Measurements from ENCODE around the gene SURF4. TPM values are rescaled to one million over a fixed set of nuclear protein-coding genes. Genes with fewer than 3 reads are reported as not detected.

Gene SURF4
- total RNA-seq, 1 donor from 2014 or later = 243 TPM

- no peak within 1 kb of the TSS for H3K27ac Mint-ChIP-seq (ENCODE audit: unreplicated experiment)
Observed at GRCh38 chr9:133421615-133422542, 46.0 kb upstream of the SURF4 start, which contains the start of gene ADAMTS13. Gene ADAMTS13 (plus strand): TSS chr9:133422367. CDS start chr9:133422444, 77 bp downstream.

GRCh38 chr9:133420392-133420827, 44.5 kb upstream of the SURF4 start:
- Mint-ChIP-seq H3K27ac (ENCODE audit: unreplicated experiment) (no peak overlapping the region), H3K9me3 (ENCODE audit: low read depth) (no peaks in the 10 kb centered on the region), H3K4me1 (ENCODE audit: low read depth) (peaks cover 33% of the 10 kb centered on the region), H3K36me3 (ENCODE audit: low read depth) (peaks cover 2% of the 10 kb centered on the region), H3K27me3 (ENCODE audit: low read depth) (no peaks in the 10 kb centered on the region), H3K4me3 (ENCODE audit: unreplicated experiment) (no peak overlapping the region)
- no peak for DNase-seq (ENCODE audit: low spot score)
- no peak for TF ChIP-seq CTCF (IDR thresholded peaks at IDR 0.05)

More at GRCh38 chr9:133421615-133422542, 46.0 kb upstream of the SURF4 start, which contains the start of gene ADAMTS13:
- H3K27me3 Mint-ChIP-seq (ENCODE audit: low read depth) = no peaks in the 10 kb centered on the region
- no peaks in the 10 kb centered on the region for H3K9me3 Mint-ChIP-seq (ENCODE audit: low read depth)
- H3K4me1 Mint-ChIP-seq (ENCODE audit: low read depth) = peaks cover 19% of the 10 kb centered on the region
- H3K36me3 Mint-ChIP-seq (ENCODE audit: low read depth) = peaks cover 2% of the 10 kb centered on the region
- no peak for DNase-seq (ENCODE audit: low spot score)
- H3K4me3 Mint-ChIP-seq (ENCODE audit: unreplicated experiment) = no peak within 1 kb of the TSS
- peak; percentile 14 for TF ChIP-seq CTCF (IDR thresholded peaks at IDR 0.05)

- DNase-seq (ENCODE audit: low spot score) = no peak
- peaks cover 33% of the 10 kb centered on the region for H3K4me1 Mint-ChIP-seq (ENCODE audit: low read depth)
- H3K36me3 Mint-ChIP-seq (ENCODE audit: low read depth) = peaks cover 6% of the 10 kb centered on the region
- H3K9me3 Mint-ChIP-seq (ENCODE audit: low read depth) = no peaks in the 10 kb centered on the region
- no peak for TF ChIP-seq CTCF (IDR thresholded peaks at IDR 0.05)
- H3K4me3 Mint-ChIP-seq (ENCODE audit: unreplicated experiment) = peak overlapping the region; percentile 91
- no peaks in the 10 kb centered on the region for H3K27me3 Mint-ChIP-seq (ENCODE audit: low read depth)
- H3K27ac Mint-ChIP-seq (ENCODE audit: unreplicated experiment) = no peak overlapping the region
Observed at GRCh38 chr9:133419005-133419404, 43.1 kb upstream of the SURF4 start.

GRCh38 chr9:133417541-133418461, 41.9 kb upstream of the SURF4 start, which contains the start of gene REXO4:
Gene REXO4 (minus strand): TSS chr9:133418010. CDS start chr9:133417844, 166 bp downstream.
- no peak for DNase-seq (ENCODE audit: low spot score)
- Mint-ChIP-seq H3K27ac (ENCODE audit: unreplicated experiment) (peak within 1 kb of the TSS; percentile 91), H3K9me3 (ENCODE audit: low read depth) (no peaks in the 10 kb centered on the region), H3K4me1 (ENCODE audit: low read depth) (peaks cover 33% of the 10 kb centered on the region), H3K4me3 (ENCODE audit: unreplicated experiment) (peak within 1 kb of the TSS; percentile 91), H3K36me3 (ENCODE audit: low read depth) (peaks cover 10% of the 10 kb centered on the region), H3K27me3 (ENCODE audit: low read depth) (no peaks in the 10 kb centered on the region)
- TF ChIP-seq CTCF (IDR thresholded peaks at IDR 0.05) = no peak

- TF ChIP-seq CTCF (IDR thresholded peaks at IDR 0.05) = no peak
- Mint-ChIP-seq H3K4me3 (ENCODE audit: unreplicated experiment) (no peak overlapping the region), H3K36me3 (ENCODE audit: low read depth) (peaks cover 20% of the 10 kb centered on the region), H3K4me1 (ENCODE audit: low read depth) (peaks cover 33% of the 10 kb centered on the region), H3K9me3 (ENCODE audit: low read depth) (no peaks in the 10 kb centered on the region), H3K27ac (ENCODE audit: unreplicated experiment) (no peak overlapping the region), H3K27me3 (ENCODE audit: low read depth) (no peaks in the 10 kb centered on the region)
- DNase-seq (ENCODE audit: low spot score) = no peak
Observed at GRCh38 chr9:133415170-133415569, 39.3 kb upstream of the SURF4 start.
